Measurements from ENCODE around the gene CEP131. TPM values are rescaled to one million over a fixed set of nuclear protein-coding genes. Genes with fewer than 3 reads are reported as not detected.

Gene CEP131
- total RNA-seq, result 7.4 and 10.4 TPM in 2 replicates

GRCh38 chr17:81222906-81223761 lies at the start of gene CEP131:
TSS of gene CEP131 (minus strand) at chr17:81222965. CDS start at chr17:81220056, 2,909 bp downstream.

GRCh38 chr17:81238815-81239713 lies 16.3 kb upstream of the CEP131 start, which contains the start of the genes NDUFAF8 and TEPSIN:
TSS of gene NDUFAF8 (plus strand) at chr17:81239318. CDS start at chr17:81239364, 46 bp downstream.
TSS of gene TEPSIN (minus strand) at chr17:81239055. CDS start at chr17:81239033, 22 bp downstream.

GRCh38 chr17:81166033-81166492 lies 56.7 kb downstream of the CEP131 start, which contains the start of gene AATK:
TSS of gene AATK (minus strand) at chr17:81166221. CDS start at chr17:81165992, 229 bp downstream.

DNA sequence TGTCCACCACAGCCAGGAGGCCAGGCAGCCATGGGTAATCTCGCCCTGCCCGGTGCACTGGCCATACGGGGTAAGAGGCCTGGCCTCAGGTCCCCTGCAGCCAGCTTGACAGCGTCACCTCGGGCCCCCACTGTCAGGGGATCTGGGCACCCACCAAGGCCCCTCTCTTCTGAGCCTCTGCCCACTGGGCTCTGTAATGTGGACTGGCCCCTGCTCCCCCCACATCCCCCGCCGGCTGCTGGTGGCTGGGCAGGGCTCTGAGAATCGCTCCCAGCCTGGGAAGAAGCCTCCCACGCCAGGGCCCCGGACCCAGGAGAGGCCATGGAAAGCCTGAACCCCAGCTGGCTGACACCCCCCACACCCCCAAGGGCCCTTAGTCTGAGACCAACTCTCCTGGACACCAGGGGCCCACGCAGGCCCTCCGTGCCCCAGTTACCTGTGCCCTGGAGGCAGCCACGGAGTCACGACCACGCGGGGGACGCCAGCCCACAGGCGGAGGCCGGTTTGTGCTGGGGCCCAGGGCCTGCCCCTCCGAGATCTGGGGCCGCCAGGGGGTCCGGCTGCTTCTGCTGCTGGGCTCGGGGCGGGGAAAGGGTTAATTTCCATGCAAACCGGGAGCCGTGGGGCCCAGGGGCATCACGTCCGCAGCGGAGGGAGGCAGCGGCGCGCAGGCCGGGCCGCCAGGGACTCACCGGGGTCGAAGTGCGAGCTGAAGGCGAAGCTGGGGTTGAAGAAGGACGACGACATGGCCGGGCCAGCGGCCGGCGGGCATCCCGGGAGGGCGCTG lies 57.3 kb downstream of the CEP131 start, which contains the start of gene PVALEF:
Gene PVALEF (plus strand): TSS at position 262 of the 787 bp plus-strand sequence. CDS start 15,720 bp downstream, outside the sequence.

Other genes with a start within 250 kb of the CEP131 start
- 22.1 and 22.7 TPM in 2 replicates for gene CHMP6, start 231.1 kb downstream of the CEP131 start, total RNA-seq
- gene BAIAP2, start 187.8 kb downstream of the CEP131 start, total RNA-seq, result 21.7 and 24.7 TPM in 2 replicates
- gene PVALEF, start 57.5 kb downstream of the CEP131 start, total RNA-seq, result not detected in 2 replicates
- 0.12 and 0.16 TPM in 2 replicates for gene AATK, start 56.7 kb downstream of the CEP131 start, total RNA-seq
- gene TEPSIN, start 16.1 kb upstream of the CEP131 start, total RNA-seq, result 19.6 and 21.7 TPM in 2 replicates
- 9.9 and 13.0 TPM in 2 replicates for gene NDUFAF8, start 16.4 kb upstream of the CEP131 start, total RNA-seq
- 60.6 and 64.4 TPM in 2 replicates for gene SLC38A10, start 72.3 kb upstream of the CEP131 start, total RNA-seq
- gene BAHCC1, start 172.5 kb upstream of the CEP131 start, total RNA-seq, result 16.3 and 25.5 TPM in 2 replicates

Data from hair follicle dermal papilla cell (primary cell).